Gastroesophageal sphincter (tissue), 4 donors: Measurements from ENCODE around the gene WNT7B. TPM values are rescaled to one million over a fixed set of nuclear protein-coding genes. Genes with fewer than 3 reads are reported as not detected.

Experiments used
- ATAC-seq: fragments of 150-250 bp; one replicate; pipeline ENCODE4 v1.9.1; 2016; ENCODE audit warnings: mild to moderate bottlenecking, moderate library complexity
- H3K27ac ChIP-seq, 4 donors: fragments of 200-600 bp; sonication (generic) in 3 of 4; 1 replicate in 3 of 4; 2 replicates in 1 of 4; pipeline ENCODE4 v1.5.1; 2016 to 2019
- H3K27me3 ChIP-seq: fragments of 200-600 bp; sonication (generic); one replicate; pipeline ENCODE4 v1.5.1; 2019
- H3K36me3 ChIP-seq, 2 donors: fragments of 200-600 bp; sonication (generic); one replicate each; pipeline ENCODE4 v1.5.1; 2019; ENCODE audit warnings: control low read depth in 1 of 2
- H3K4me1 ChIP-seq, 3 donors: fragments of 200-600 bp; sonication (generic); 1 replicate in 2 of 3; 2 replicates in 1 of 3; pipeline ENCODE4 v1.5.1; 2016 to 2019; ENCODE audit warnings: control low read depth in 2 of 3
- H3K4me3 ChIP-seq, 2 donors: fragments of 200-600 bp; sonication (generic); one replicate each; pipeline ENCODE4 v1.5.1; 2019; ENCODE audit warnings: mild to moderate bottlenecking in 1 of 2, moderate library complexity in 1 of 2
- H3K9me3 ChIP-seq, 3 donors: fragments of 200-600 bp; sonication (generic); one replicate each; pipeline ENCODE4 v1.5.1; 2017 to 2019; ENCODE audit warnings: control low read depth in 2 of 3
- CTCF ChIP-seq, 4 experiments: fragments of 200-600 bp in 2 of 4; fragments of 450-650 bp in 2 of 4; sonication (generic) in 1 of 4; IDR thresholded peaks; one replicate each; pipeline ENCODE4 v1.5.1; 2017 to 2019; ENCODE audit warnings: antibody characterized with exemption in 4 of 4, mild to moderate bottlenecking in 2 of 4, moderate library complexity in 2 of 4
- EP300 ChIP-seq: sonication (generic); formaldehyde crosslinking; IDR thresholded peaks from one replicate; pipeline ENCODE4 v1.6.1; 2017; ENCODE audit warnings: antibody characterized with exemption, mild to moderate bottlenecking
- POLR2A ChIP-seq, 2 donors: fragments of 450-650 bp; IDR thresholded peaks; one replicate each; pipeline ENCODE4 v1.6.1; 2017; ENCODE audit warnings: antibody characterized with exemption in 2 of 2, mild to moderate bottlenecking in 2 of 2, moderate library complexity in 1 of 2
- POLR2AphosphoS5 ChIP-seq: sonication (generic); formaldehyde crosslinking; IDR thresholded peaks from one replicate; pipeline ENCODE4 v1.6.1; 2017; ENCODE audit warnings: antibody characterized with exemption
- WGBS, 2 donors: methylation state at CpG; one replicate each; pipeline ENCODE4 v1.1.5; 2018; ENCODE audit warnings: low coverage in 1 of 2; 5-methylcytosine and 5-hydroxymethylcytosine counted together
- total RNA-seq, 4 donors: library from RNA; depleted of rRNA; stranded (reverse); fragments of >200 nt; gene quantifications; one replicate each; pipeline ENCODE4 v1.1.0, GENCODE V29; 2016

The WNT7B gene
- total RNA-seq, 4 donors from 2014 or later = 1.2 TPM; not detected in 3

- WGBS, 2 donors = 80% methylated on average over 1 of the region's 7 CpGs
- TF ChIP-seq CTCF (IDR thresholded peaks at IDR 0.05) (no peak), POLR2AphosphoS5 (no peak), EP300 (no peak), POLR2A (IDR thresholded peaks at IDR 0.05) (no peak)
- H3K27me3 ChIP-seq = peaks cover 93% of the 10 kb centered on the region
Observed at GRCh38 chr22:45886540-45886939, 90.4 kb downstream of the WNT7B start.

GRCh38 chr22:45885941-45886395, 91.0 kb downstream of the WNT7B start:
- no CpG with 5 or more reads among the region's 21 CpGs for WGBS, 2 donors
- no peak for ATAC-seq
- Histone ChIP-seq H3K4me1 (peaks cover 0 to 5% (median 0%) of the 10 kb centered on the region in 3 donors), H3K9me3 (no peaks in the 10 kb centered on the region), H3K4me3 (no peak overlapping the region), H3K36me3 (no peaks in the 10 kb centered on the region), H3K27ac (no peak overlapping the region), H3K27me3 (peaks cover 93% of the 10 kb centered on the region)
- TF ChIP-seq POLR2A (IDR thresholded peaks at IDR 0.05) = no peak
- no peak for TF ChIP-seq POLR2AphosphoS5
- TF ChIP-seq EP300 = no peak
- no peak for TF ChIP-seq CTCF (IDR thresholded peaks at IDR 0.05)

More at GRCh38 chr22:45886540-45886939, 90.4 kb downstream of the WNT7B start:
- ATAC-seq = no peak
- no peaks in the 10 kb centered on the region for H3K9me3 ChIP-seq
- H3K36me3 ChIP-seq = no peaks in the 10 kb centered on the region
- H3K4me1 ChIP-seq = no peaks in the 10 kb centered on the region
- H3K4me3 ChIP-seq = no peak overlapping the region
- no peak overlapping the region for H3K27ac ChIP-seq

- H3K4me3 ChIP-seq = no peak overlapping the region
- peaks cover 0 to 11% (median 2%) of the 10 kb centered on the region in 3 donors for H3K4me1 ChIP-seq
- no peaks in the 10 kb centered on the region for H3K9me3 ChIP-seq
- H3K27ac ChIP-seq = no peak overlapping the region
- peaks cover 96% of the 10 kb centered on the region for H3K27me3 ChIP-seq
- no CpG with 5 or more reads among the region's 16 CpGs for WGBS, 2 donors
- no peak for TF ChIP-seq EP300
- no peak for TF ChIP-seq POLR2A (IDR thresholded peaks at IDR 0.05)
- no peak for TF ChIP-seq POLR2AphosphoS5
- TF ChIP-seq CTCF (IDR thresholded peaks at IDR 0.05) = no peak
- no peak for ATAC-seq
- no peaks in the 10 kb centered on the region for H3K36me3 ChIP-seq
Observed at GRCh38 chr22:45885171-45885840, 91.7 kb downstream of the WNT7B start.

GRCh38 chr22:45884201-45885062, 92.5 kb downstream of the WNT7B start:
- TF ChIP-seq POLR2A (IDR thresholded peaks at IDR 0.05) (no peak), EP300 (no peak), POLR2AphosphoS5 (no peak), CTCF (IDR thresholded peaks at IDR 0.05) (no peak)
- ATAC-seq = no peak
- Histone ChIP-seq H3K9me3 (no peaks in the 10 kb centered on the region), H3K27me3 (peaks cover 96% of the 10 kb centered on the region), H3K4me1 (peaks cover 0 to 18% (median 2%) of the 10 kb centered on the region in 3 donors), H3K4me3 (no peak overlapping the region), H3K36me3 (no peaks in the 10 kb centered on the region), H3K27ac (no peak overlapping the region)
- WGBS, 2 donors = 50 to 90% methylated on average over 2 of the region's 27 CpGs
